Retinal pigment epithelial cell (primary cell): ENCODE data around the gene BUD13.

Experiments
- DNase-seq: peaks from one replicate; pipeline ENCODE4 v3.0.0-alpha.2; 2010; ENCODE audit warnings: low read depth
- H3K4me3 ChIP-seq: 2 replicates; pipeline ENCODE4 v1.5.1; 2011; ENCODE audit warnings: mild to moderate bottlenecking, low read length, control low read depth, moderate library complexity
- CTCF ChIP-seq: conservative IDR thresholded peaks from 2 replicates; pipeline ENCODE4 v1.5.1; 2011; ENCODE audit warnings: low read depth, low read length, control low read depth, inconsistent platforms

BUD13 gene

GRCh38 chr11:116792144-116792868 lies 19.5 kb upstream of the BUD13 start:
- H3K4me3 ChIP-seq = no peak overlapping the region
- no peak for DNase-seq
- TF ChIP-seq CTCF = no peak

GRCh38 chr11:116791813-116792143 lies 19.0 kb upstream of the BUD13 start, which contains the start of gene APOA5:
Gene APOA5, minus strand, starts transcription at chr11:116791879. Its CDS starts 19 bp downstream, at chr11:116791860.
- no peak for DNase-seq
- TF ChIP-seq CTCF = no peak

GRCh38 chr11:116791002-116791812 lies 18.4 kb upstream of the BUD13 start:
- H3K4me3 ChIP-seq = no peak overlapping the region
- TF ChIP-seq CTCF = peak; percentile 94
- DNase-seq = no peak

More at GRCh38 chr11:116791813-116792143, 19.0 kb upstream of the BUD13 start, which contains the start of gene APOA5:
- H3K4me3 ChIP-seq = no peak within 1 kb of the TSS

- no peak for TF ChIP-seq CTCF
- DNase-seq = no peak
- H3K4me3 ChIP-seq = no peak overlapping the region
These were observed 17.6 kb upstream of the BUD13 start for GRCh38 chr11:116790167-116791001.

GRCh38 chr11:116788975-116789374 lies 16.2 kb upstream of the BUD13 start:
- DNase-seq = no peak
- no peak overlapping the region for H3K4me3 ChIP-seq
- no peak for TF ChIP-seq CTCF

- TF ChIP-seq CTCF = no peak
- H3K4me3 ChIP-seq = peak overlapping the region; percentile 93
- no peak for DNase-seq
These were observed 15.7 kb upstream of the BUD13 start for GRCh38 chr11:116788534-116788933.
